Right lobe of liver (tissue), 4 donors: ENCODE results near the gene RPL15.
"Not testable (repeated sequence)": the region's sequence is repeated elsewhere in the genome, so short reads cannot be mapped to it uniquely, and the experiment has no call there.

ENCODE experiments used
- POLR2A ChIP-seq: fragments of 450-650 bp; IDR thresholded peaks from one replicate; pipeline ENCODE4 v1.6.1; 2017; ENCODE audit warnings: antibody characterized with exemption, mild to moderate bottlenecking
- TF ChIP-seq, protein P1 (sequence below), 4 donors: fragments of 200-600 bp in 3 of 4; fragments of 450-650 bp in 1 of 4; IDR thresholded peaks; one replicate each; pipeline versions ENCODE4 v1.5.1 to v1.8.0; 2016 to 2022; ENCODE audit warnings: antibody characterized with exemption in 4 of 4, mild to moderate bottlenecking in 2 of 4
- donor health status: DM: no; HTN: no; CAD: no.
- donor health status: DM: no; HTN: no; CAD: no.
- donor health status: DM: no; HTN: yes; CAD: no.

DNA sequence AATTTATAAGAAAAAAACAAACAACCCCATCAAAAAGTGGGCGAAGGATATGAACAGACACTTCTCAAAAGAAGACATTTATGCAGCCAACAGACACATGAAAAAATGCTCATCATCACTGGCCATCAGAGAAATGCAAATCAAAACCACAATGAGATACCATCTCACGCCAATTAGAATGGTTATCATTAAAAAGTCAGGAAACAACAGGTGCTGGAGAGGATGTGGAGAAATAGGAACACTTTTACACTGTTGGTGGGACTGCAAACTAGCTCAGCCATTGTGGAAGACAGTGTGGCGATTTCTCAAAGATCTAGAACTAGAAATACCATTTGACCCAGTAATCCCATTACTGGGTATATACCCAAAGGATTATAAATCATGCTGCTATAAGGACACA lies 4.6 kb upstream of the RPL15 start:
- TF ChIP-seq, protein P1, sequence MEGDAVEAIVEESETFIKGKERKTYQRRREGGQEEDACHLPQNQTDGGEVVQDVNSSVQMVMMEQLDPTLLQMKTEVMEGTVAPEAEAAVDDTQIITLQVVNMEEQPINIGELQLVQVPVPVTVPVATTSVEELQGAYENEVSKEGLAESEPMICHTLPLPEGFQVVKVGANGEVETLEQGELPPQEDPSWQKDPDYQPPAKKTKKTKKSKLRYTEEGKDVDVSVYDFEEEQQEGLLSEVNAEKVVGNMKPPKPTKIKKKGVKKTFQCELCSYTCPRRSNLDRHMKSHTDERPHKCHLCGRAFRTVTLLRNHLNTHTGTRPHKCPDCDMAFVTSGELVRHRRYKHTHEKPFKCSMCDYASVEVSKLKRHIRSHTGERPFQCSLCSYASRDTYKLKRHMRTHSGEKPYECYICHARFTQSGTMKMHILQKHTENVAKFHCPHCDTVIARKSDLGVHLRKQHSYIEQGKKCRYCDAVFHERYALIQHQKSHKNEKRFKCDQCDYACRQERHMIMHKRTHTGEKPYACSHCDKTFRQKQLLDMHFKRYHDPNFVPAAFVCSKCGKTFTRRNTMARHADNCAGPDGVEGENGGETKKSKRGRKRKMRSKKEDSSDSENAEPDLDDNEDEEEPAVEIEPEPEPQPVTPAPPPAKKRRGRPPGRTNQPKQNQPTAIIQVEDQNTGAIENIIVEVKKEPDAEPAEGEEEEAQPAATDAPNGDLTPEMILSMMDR (IDR thresholded peaks at IDR 0.05), result not testable (repeated sequence)
- not testable (repeated sequence) for TF ChIP-seq POLR2A
